Renal cortical epithelial cell (primary cell): ENCODE results near the gene KRTAP15-1. TPM values are rescaled to one million over a fixed set of nuclear protein-coding genes. Genes with fewer than 3 reads are reported as not detected.
A peak's percentile ranks its signal among the peaks of the same experiment; 100 is the strongest.

Experiments
- DNase-seq: peaks from one replicate; pipeline ENCODE4 v3.0.0-alpha.2; 2011; ENCODE audit warnings: low read depth
- total RNA-seq: library from RNA; depleted of rRNA; stranded (reverse); fragments of >200 nt; gene quantifications from 2 replicates; pipeline ENCODE4 v1.2.3, GENCODE V29; 2014

Gene KRTAP15-1, protein sequence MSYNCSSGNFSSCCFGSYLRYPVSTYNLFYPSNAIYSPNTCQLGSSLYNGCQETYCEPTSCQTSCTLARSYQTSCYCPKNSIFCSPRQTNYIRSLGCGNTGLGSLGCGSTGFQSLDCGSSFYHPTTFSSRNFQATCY
- total RNA-seq = not detected in 2 replicates

DNA sequence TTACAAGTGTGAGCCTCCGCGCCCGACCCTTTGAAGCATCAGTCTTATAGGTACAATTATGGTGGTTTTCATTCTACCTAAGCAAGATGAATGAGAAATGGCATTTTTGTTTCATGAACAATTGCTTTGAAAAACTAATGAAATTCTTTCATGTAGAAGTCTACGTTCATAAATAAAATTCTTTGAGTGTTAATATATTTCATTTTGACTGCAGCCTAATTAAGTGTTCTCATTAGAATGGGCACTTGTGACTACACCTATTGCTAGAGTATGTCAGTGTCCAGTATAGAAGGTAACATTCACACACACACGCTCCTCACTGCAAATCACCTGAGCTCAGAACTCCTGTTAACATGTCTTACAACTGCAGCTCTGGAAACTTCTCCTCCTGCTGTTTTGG, at the start of gene KRTAP15-1:
Gene KRTAP15-1, plus strand, starts transcription at position 301 of the 400 bp plus-strand sequence. Its CDS starts 53 bp downstream, at position 354.
- DNase-seq = no peak

DNA sequence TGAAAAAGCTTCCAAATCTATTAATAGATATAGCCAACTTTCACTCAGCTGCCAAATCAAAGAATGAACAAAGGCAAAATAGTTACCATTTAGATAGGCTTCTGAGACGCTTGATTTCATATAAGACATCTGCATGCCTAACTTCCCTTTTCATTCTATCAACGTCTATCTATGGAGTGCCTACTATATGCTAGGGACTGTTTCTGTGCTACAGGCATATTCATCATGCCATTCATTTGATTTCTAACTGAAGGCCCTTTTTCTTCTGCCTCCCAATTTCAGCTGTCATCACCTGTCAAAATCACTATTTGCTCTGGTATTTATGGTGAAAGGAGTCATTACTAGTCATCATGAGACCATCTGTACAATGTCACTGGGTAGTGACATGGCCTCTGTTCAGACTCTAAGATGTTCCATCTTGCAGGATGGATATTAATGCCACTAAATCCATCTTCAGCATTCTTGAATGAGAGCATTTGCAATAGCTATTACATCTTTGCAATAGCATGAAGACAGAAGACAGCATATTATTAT, 48.5 kb upstream of the KRTAP15-1 start:
- DNase-seq = no peak

DNA sequence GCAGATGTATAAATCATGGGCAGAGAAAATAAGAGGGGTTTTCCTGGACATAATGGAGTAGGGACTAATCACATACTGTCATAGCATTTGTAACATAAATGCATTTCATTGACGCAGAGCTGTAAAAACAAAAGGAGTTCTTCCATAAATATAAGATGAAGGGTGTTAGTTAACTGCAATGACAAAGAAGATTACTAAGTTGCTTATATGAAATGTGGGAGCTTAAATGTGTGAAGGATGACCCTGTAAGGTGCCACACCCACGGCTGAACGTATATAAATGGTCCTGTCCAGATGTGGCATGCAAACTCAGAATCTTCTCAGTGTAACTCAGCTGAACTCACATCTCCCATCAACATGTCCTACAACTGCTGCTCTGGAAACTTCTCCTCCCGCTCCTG, 44.3 kb upstream of the KRTAP15-1 start, which contains the start of gene KRTAP13-1:
Gene KRTAP13-1, plus strand, starts transcription at position 301 of the 400 bp plus-strand sequence. Its CDS starts 56 bp downstream, at position 357.
- no peak for DNase-seq

DNA sequence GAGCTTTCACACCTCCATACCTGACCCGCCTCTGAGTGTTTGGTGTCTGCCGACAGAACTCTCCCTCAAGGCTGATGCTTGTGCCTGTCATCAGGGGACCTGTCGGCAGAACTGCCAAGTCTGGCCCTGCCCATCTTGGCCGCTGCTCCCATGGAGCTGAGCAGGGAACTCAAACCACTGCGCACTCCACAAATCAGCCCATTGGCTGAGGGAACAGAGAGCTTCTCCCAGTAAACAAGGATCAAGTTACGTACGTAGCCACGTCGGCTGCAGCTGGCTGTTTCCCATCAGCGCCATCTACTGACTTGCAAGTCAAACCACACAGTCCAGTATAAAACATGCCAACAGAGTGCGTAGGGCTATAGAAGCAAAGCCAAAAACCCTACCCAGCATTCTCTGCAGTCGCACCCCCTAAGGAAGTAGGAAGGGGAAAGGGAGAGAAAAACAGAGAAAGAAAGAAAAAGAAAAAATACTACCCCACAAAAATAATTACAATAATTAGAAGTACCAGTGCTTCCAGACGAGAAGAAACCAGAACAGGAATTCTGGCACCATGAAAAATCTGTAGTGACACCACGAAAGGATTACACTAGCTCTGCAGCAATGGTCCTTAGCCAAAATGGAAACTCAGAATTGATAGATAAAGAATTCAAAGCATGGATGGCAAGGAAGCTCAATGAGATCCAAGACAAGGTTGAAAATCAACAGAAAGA, 31.1 kb upstream of the KRTAP15-1 start:
- peak; percentile 22 for DNase-seq

DNA sequence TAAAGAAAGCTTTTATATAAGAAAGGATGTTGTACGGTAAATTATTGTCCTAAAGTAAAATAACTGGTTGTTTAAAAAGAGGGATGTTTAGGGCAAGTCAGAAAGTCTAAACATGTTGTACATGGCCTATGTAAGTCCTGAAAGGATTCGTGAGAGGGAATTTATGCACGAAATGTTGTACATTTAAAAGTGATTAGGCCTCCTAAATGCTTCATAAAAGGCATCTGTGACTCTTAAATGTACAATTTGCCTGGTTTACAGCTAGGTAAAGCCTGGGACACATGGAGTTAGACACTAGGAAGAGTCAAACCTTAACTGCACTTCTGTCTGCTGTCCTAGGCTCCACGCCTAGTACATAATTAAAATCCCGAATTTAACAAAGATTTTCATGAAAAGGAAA, 24.1 kb upstream of the KRTAP15-1 start:
- DNase-seq = no peak

DNA sequence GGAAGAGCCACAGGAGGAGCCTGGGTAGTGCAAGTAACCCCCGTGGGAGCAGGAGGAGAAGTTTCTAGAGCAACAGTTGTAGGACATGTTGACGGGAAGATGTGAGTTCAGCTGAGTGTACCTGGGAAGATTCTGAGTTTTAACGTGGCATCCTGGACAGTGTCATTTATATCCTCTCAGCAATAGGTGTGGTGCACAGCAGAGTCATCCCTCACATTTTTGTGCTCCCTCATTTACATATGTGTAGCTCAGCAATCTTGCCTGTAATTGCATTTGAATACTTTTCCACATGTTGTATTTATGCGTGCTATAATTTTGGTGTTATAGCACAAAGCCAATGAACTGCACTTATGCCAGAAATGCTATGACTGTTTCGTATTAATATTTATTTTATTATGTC, 14.2 kb upstream of the KRTAP15-1 start, which contains the start of gene KRTAP13-3:
Gene KRTAP13-3, minus strand, starts transcription at position 101 of the 400 bp plus-strand sequence. Its CDS starts 14 bp downstream, at position 87.
- no peak for DNase-seq

DNA sequence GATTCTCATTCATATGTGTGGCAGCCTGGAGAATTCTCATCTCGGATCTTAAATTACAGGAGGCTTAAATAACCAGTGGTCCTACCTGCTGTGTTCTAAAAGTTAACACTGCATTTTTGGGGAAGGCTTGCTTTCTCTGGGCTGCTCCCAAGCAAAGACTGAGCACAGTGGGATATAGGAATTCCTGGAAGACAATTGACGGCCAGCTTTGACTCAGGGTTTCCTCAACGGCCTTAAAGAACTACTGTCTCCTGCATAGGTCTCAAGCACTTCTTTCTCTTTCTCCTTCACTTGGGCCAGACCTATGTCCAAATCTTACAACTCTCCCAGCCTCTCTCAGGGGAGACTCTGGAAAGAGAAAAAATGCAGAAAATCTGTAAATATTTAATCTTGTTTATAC, 13.3 kb upstream of the KRTAP15-1 start:
- DNase-seq = no peak

DNA sequence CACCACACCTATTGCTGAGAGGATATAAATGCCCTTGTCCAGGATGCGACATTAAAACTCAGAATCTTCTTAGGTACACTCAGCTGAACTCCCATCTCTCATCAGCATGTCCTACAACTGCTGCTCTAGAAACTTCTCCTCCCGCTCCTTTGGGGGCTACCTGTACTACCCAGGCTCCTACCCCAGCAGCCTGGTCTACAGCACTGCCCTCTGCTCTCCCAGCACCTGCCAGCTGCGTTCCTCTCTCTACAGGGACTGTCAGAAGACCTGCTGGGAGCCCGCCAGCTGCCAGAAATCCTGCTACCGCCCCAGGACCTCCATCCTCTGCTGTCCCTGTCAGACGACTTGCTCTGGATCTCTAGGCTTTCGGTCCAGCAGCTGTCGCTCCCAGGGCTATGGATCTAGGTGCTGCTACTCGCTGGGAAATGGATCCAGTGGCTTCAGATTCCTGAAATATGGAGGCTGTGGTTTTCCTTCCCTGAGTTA, 9.9 kb upstream of the KRTAP15-1 start, which contains the start of gene KRTAP13-4:
Gene KRTAP13-4, plus strand, starts transcription at position 51 of the 486 bp plus-strand sequence. Its CDS starts 56 bp downstream, at position 107.
- no peak for DNase-seq

DNA sequence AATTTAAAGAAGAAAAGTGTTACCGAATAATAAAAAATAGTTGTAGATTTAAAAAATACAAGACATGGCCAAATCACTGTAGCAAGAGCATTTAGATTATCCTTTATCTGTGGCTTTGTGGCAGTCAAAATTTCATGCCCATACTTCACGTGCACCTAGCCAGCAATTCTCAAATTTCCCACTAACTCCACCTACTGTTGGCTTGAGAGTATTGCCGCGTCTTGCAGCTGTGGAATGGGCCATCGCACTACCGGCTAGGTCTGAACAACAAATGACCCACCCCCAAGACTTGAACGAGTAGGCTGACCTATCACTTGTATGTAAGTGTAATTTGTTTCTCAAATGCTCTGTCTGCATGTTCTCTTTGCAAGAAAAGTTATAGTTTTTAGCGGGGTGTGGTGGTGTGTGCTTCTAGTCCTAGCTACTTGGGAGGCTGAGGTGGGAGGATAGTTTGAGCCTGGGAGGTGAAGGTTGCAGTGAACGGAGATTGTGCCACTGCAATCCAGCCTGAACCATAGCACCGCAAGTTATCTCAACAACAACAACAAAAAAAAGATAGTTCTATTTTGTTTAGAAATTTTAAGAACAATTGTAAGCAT, 5.9 kb upstream of the KRTAP15-1 start:
- no peak for DNase-seq

DNA sequence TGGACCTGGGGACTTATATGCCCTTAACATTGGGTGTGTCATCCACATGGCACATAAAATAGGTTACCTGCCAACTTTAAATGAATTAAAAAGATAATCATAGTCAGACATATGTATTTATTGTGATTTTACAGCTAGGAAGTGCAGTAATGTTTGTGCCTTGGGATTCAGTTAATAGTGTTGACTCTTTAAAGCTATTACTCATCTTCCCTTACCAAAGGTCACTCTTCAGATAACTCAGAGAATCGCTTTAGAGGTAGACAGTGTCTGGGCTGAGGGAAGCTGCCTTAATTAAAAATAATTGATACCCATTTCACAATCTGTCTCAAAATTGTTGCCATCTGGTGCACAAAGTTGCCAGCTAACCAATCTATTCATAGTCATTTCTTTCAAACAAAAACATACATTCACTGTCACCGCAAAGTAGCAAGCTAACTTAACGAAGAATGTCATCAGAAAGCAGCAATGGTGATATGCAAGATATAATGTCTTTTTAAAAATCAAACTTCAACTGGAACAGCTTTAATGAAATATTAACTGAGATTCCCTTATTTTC, 3.0 kb upstream of the KRTAP15-1 start:
- DNase-seq = no peak

DNA sequence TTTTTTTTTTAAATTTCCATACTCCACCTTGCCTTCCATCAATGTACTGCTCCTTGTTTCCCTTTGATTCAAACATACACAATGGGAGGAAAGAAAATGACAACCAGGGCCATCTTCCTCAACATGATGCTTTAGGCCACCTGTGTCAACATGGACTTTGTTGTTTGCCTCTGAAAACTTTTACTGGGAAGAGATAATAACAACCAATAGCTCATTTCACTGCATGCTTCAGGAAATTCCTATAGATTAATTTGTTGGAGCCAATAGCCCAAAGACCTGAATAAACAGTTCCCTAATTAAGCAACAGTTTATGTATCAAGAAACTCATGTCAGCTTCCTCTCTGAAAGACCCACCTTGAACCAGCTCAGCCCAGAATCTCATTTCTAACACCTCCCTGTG, 3.2 kb downstream of the KRTAP15-1 start:
- no peak for DNase-seq

DNA sequence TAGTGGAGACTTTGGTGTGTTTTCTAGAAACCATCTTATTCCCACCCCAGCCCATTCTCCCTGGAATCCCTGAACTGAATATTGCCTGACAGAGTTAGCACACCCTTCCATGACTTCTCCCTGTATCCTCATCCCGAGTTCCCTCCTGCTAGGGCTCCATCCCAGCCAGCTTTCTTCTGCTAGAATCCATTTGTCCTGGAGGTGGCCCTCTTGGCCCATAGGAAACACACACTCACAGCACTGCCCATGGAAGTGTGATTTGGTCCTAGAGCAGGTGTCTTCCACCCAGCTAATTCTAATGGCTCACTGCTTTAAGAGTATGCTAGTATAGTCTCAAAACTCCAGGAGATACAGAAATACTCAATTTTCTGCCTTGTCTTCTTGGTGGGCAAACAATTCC, 4.1 kb downstream of the KRTAP15-1 start:
- DNase-seq = no peak

DNA sequence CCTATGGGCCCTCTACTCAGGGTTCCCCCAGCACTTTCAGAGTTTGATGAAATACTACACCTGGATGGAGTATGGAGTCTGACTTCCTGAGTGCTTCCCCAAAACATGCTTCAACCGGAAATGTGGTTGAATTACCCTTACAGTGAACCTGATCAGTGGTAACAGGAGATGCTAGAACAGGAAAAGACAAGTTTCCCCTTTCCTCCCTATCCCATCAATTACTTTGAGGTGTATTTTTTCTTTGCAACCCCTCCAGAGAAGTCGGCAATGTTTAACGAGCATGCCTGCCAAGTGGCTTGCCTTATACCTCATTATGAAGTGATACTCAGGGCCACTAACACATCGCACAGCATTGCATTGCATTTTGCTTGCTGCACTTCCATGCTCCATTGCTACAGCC, 7.0 kb downstream of the KRTAP15-1 start:
- DNase-seq = no peak

DNA sequence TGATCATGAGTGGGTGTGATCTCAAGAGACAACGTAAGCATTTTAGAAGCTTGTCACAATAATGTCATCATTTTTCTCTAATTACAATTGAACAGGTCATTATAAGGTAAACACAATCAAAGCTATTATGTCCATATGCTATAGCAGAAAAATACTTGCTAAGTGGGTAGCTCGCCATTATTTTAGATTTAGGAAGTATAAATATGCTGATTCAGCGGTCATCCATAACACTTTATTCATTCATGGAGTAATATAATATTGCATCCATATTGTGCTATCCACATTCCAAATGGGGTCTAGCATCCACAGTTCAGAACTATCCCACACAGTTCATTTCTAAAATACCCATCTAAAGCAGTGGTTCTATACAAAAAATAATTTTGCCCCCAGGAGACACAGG, 8.4 kb downstream of the KRTAP15-1 start:
- no peak for DNase-seq

DNA sequence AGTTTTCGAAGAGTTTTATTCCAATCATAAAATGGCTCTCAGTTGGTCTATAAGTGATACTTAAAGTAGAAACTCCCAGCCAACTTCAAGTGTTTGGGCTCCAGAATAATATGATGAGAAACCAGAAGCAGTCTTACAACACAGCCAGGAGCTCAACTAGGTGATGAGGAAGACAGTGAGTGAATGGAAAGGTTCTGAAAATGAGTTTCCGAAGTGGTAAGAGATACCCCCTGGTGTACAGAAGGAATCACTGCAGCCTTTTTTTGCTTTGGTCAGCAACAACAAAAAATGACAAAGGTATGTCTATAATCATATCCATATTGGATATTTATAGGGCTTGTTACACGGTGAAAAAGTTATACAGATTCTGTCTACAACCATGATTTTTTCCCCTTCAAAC, 23.6 kb downstream of the KRTAP15-1 start:
- no peak for DNase-seq

DNA sequence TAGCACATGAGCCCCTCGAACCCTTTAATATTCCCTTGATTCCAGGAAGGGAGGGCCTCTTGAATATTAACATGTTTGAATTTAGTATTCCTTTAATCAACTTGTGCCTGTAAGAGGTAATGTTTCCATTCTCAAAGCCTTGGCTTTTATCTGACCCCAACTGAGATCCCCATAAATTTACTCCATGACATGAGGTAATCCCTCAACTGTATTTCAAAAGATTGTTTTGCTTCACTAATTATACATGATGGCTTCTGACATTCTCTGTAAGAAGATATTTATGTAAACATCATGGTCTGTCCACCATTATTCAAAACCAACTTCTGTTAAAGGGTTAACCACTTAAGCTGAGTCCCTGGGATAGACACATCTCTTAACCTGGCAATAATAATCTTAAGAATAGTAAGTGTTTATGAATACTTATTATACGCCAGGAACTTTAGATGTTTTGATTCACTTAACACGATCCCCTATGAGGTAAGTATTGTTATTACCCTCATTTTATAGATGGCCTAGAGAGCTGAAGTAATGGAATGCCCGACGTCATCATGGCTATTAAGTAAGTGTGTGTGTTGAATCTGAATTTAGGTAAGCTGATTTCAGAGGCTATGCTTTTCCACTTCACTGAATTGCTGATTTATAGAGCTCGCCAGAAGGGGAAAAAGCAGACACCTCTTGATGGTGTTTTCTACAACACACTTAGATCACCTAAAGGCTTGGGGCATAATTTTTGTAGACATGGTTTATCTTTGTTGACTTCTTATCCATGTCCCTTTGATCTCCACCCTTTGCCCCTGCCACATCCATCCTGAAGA, 29.0 kb downstream of the KRTAP15-1 start:
- no peak for DNase-seq

DNA sequence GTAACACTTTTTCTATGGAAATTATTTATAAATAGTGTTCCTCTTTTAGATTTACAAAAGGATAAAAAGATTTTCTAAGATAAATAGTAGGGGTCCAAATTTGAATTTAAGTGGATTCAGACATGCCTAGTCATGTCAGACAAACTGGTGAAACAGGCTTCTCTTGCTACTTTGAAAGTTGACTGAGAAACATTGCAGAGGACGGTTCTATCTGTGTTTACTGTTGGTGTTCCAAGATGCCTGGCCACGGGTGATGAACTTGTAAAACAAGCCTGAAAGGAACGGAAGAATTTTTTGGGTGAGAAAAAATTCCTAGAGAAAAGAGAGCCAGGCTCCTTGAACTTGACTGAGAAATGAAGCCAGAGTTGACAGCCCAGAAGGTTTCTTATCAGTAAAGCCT, 37.9 kb downstream of the KRTAP15-1 start:
- DNase-seq = no peak

DNA sequence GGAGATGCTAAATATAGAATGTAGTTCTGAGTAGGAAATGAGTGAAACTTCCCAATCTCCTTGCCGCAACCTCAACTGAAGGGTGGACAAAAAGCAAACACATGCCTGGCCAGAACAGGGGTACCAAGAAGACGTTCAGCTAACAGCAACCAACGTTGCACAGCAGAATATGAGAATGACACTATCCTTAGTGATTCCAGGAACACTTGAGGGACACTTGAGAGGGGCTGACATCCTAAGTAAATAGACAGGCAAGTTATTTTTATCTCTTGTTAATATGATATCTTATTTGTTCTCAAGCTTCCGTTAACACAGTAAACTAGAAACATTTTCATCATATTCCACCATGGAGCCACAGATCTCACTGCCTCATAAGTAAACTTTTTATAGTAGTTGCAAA, 39.2 kb downstream of the KRTAP15-1 start:
- no peak for DNase-seq

DNA sequence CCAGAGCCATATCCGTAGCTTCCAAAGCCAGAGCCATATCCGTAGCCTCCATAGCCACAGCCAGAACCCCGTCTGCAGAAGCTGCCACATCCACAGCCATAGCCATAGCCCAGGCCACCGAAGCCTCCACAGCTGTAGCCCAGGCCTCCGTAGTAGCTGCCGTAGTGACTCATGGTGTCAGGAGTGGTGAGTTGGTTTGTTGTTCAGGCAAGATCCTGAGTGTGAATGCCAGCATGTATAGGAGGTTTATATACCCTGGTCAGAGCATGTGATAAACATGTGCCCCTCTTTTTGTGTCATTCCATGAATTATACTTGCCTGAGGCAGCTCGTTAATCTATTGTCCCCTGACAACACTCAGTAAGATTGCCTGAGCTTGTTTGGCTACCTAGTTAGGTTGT, 40.1 kb downstream of the KRTAP15-1 start, which contains the start of gene KRTAP19-1:
Gene KRTAP19-1, minus strand, starts transcription at position 223 of the 400 bp plus-strand sequence. Its CDS starts 50 bp downstream, at position 173.
- DNase-seq = no peak

DNA sequence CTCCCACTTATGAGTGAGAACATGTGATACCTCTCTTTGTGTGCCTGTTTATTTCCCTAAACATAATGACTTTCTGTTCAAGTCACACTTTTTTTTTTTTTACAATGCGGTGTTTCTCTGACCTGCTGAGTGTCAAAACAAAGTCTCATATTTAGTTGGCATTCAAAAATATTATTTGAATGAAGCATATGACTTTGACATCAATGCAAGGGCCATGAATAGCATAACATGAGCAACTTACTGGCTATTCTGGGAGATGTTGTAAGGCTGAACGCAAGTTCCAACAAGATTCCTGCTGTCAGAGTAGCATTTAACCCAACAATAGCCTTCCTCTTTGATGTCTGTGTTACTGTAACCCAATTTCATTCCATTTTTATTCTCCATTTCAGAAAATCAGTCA, 42.1 kb downstream of the KRTAP15-1 start:
- no peak for DNase-seq

DNA sequence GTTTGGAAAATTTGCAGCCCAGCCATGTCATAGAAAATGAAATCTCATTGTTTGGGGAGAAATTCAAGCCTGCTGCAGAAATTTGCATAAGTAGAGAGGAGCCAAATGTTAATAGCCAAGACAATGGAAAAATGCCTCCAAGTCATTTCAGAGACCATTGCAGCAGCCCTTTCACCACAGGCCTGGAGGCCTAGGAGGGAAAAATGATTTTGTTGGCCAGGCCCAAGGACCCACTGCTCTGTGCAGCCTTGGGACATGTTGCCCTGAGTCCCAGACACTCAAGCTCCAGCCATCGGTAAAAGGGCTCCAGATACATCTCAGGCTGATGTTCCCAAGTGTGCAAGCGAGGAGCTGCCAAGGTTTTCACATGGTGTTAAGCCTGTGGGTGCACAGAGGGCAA, 46.1 kb downstream of the KRTAP15-1 start:
- DNase-seq = no peak
